ENCODE measurements around the gene RNLS.
A peak's percentile ranks its signal among the peaks of the same experiment; 100 is the strongest.

Gene RNLS

DNA sequence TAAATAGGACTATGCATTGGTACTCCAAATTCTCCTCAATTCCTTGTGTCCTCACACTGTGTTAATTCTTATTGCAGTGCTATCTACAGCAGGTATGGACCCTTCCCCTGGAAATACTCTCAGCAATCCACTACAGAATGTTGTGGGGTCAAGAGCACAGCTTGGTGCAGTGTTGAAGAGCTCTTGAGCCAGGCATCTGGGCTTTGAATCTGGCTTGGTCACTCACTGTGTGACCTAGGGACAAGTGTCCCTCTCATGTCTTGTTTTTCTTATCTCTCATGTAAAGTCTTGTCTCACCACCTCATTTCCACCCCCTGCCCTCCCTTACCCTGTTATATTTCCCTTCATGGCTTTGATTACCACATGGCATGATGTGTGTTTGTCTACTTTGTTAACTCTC, 159.4 kb downstream of the RNLS start:
- DNase-seq, result no peak

DNA sequence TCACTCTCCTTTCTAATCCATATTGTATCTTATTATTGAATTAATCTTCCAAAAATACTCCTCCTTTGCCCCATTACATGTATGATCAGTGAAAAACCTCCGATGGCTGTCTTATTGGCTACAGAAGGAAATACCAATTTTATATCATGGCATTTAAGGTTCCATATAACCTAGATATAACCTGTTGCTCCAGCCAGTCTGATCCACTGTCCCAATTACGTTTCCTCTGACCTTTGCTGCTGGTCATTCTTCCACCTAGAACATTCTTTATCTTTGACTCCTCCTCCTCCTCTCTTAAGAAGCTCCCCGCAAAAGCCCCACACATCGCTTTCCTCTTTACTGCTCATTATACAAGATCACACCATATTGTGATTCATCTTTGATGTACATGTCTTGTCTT, 161.5 kb downstream of the RNLS start:
- no peak for DNase-seq

DNA sequence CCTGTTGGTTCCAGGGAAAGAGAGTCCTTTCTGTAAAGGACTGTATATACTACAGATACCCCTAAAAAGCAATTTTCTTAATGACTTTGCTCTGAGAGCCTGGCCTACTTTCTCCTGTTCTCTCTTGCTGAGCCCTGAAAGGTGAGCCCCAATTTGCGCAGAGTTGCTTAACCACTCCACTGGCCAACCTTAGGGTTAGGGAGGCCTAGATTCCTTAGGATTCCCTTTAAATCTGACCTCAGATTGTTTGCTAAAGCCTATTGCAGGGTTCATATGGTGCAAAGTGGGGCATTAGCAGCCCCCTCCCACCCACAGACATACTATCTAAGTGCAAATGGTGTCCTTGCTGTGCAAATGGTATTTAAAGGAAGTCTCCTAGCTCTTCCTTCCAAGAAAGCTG, 164.2 kb downstream of the RNLS start:
- DNase-seq, result no peak

DNA sequence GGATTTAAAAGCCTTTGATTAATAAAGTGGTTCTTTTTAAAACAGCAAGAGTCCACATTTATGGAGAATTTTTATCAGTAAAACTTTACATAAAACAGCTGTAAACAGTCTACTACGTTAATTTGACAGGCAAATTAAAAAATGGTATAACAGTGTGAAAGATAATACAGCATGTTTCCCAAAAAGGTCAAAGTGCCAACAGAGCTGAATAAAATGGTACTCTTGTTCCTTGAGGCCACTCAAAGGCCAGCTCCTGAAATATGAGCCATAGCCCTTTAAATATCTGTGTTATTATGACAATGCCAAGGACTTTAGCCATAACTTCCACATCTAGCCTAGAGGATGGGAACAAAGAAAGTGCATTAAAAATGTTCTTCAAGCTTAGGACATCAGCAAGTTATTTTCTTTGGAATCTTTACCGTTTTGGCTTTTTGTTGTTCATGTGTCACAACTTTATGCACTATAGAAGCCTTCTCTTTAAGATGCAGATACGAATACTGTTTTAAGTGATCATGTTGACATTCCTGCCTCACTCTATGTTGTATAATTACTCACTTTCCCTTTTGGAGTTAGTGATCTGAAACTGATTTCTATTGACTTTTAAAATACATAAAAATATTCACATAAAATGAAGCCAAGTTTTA, 165.6 kb downstream of the RNLS start:
- DNase-seq, result no peak

GRCh38 chr10:88416801-88417200, 166.3 kb downstream of the RNLS start:
- DNase-seq, result no peak

DNA sequence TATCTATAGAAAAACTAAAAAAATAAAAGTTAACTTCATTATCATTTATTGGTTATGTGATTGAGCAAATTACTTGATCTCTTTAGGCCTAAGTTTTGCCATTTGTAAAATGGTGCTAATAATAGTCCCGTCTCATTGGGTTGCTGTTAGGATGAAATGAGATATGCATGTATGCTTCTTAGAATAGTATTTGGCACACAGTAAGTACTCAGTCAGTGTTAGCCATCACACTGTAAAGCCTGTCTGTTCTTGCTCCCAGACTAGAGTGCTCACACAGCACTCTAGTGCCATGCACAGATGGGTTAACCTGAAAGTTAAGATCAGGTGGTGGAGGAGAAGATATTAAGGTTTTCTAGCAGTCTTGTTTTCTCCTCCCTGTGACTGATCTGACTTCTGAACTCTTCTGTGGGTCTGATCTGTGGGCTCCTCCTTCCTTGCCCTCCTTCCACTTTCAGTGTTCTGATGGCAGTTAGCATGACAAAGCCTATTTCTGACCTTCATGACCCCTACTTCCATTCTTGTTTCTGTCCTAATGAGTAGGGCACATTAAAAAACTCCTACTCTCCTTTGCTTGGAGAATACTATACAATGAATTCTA, 167.5 kb downstream of the RNLS start:
- no peak for DNase-seq

GRCh38 chr10:88413412-88413811, 169.7 kb downstream of the RNLS start:
- no peak for DNase-seq

DNA sequence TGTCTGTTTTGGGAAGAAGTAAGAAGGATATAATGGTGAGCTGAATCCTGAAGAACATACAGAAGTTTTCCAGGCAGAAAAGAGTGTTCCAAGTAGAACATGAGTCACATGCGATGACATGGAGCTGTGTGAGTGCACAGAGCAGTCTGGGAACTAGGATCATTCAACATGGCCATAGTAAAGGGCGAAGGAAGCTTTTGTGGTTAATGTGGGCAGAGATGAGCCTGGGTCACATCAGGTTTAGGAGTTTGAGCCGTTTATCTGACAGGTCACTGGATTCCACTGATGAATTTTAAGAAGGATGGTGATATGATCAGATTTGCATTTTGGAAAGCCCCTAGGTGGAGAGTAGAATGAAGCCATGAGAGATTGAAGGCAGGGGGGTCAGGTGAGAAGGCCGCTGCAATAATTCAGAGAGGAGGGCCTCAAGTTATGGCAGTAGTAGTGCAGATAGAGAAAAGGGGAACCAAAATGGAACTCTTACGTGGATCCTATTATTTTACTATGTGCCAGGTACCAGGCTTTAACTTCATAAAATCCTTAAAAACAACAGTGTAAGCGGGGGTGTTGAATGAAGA, 171.3 kb downstream of the RNLS start:
- no peak for DNase-seq

GRCh38 chr10:88409824-88410223, 173.3 kb downstream of the RNLS start:
- no peak for DNase-seq

- no peak for DNase-seq
These were observed 173.9 kb downstream of the RNLS start for GRCh38 chr10:88409236-88409635.

GRCh38 chr10:88408096-88408495, 175.0 kb downstream of the RNLS start:
- DNase-seq, result no peak

- no peak for DNase-seq
These were observed 179.0 kb downstream of the RNLS start for GRCh38 chr10:88404133-88404532.

- no peak for DNase-seq
These were observed 181.3 kb downstream of the RNLS start for GRCh38 chr10:88401671-88402347.

DNA sequence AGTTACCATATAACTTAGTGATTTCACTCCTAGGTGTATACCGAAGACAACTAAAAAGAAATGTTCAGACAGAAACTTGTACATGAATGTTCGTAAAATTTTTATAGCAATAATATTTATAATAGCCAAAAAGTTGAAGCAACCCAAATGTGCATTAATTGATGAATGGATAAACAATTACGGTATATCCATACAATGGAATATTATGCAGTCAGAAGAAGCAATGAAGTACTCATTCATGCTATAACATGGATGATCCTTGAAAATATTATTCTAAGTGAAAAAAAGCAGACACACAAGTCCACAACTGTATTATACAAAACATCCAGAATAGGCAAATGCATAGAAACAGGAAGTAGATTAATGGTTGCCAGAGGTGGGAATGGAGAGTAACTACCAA, 183.9 kb downstream of the RNLS start:
- DNase-seq, result no peak

DNA sequence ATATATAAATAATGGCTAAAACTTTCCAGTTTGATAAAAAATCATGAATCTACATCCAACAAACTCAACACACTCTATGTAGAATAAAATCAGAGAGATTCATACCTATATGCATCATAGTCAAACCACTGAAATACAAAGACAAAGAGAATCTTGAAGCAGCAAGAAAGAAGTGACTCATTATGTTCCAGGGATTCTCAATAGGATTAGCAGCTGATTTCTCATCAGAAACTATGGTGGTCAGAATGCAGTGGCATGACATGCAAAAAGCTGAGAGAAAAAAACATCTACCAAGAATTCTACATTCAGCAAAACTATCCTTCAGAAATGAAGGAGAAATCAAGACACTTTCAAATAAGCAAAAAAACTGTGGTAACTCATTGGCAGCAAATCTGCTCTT, 187.4 kb downstream of the RNLS start:
- no peak for DNase-seq

GRCh38 chr10:88392222-88392621, 190.9 kb downstream of the RNLS start:
- no peak for DNase-seq

DNA sequence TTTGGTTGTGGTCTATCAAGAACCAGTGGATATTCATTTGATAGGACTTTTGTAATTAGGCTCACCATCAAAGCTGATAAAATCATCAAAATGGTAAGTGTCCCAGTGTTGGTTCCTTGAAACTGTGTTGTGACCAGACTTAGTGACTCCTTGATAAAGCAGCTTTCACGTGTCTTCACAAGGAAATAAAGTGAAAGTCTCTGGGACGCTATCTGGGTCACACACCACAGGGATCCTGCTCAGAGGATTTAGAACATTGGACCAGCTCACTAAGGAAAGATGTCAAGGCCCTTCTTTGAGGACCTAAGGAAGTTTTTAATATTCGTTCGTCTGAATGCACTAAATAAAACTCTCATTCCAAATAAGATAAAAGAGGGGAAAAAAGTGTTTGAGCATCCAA, 193.1 kb downstream of the RNLS start:
- DNase-seq, result no peak

GRCh38 chr10:88389456-88389855, 193.7 kb downstream of the RNLS start:
- peak; percentile 45 for DNase-seq

DNA sequence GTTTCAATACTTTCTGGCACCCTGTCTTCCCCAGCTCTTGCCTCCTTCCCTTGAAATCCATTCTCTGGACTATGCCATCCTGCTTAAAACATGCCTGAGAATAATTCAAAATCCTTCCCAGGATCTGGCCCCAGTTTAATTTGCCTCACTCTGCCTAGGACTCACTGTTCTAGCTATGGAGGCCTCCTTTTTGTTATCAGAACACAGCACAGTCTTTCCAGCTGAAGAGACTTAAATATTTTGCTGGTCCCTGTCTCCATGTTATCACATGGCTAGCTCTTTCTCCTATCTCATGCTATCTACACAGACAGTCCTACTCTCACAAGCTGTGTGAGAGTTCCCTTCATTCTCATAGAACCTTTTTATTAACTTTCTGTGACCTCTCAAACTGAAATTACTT, 194.8 kb downstream of the RNLS start:
- DNase-seq, result no peak

- peak; percentile 73 for DNase-seq
These were observed 196.0 kb downstream of the RNLS start for GRCh38 chr10:88386821-88387773.

DNA sequence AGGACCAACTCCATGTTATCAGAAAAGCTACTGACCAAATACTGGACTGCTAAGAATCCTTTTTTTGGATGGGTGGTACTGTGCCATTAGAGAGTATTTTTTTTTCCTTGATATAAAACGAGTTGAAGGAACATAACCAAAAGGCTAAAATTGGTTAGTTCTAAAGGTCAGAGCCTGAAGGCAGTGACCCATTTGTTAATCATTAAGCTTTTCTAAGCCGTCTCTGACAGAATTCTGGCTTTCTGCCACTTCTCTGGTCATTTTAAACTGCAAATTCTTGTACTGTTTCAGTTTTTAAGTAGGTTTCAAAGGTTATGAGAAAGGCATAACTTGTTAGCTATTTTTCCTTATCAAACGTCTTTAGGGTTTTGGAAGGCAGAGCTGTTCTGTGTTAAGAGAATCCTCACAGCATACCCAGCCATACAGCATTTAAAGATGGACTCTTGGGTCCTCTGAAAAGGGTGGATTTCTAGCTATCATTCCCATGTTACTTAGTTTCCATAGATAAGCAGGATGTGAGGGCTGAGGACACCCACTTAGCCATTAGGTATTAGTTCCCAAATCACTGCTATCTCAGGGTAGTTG, 196.8 kb downstream of the RNLS start:
- DNase-seq, result no peak

DNA sequence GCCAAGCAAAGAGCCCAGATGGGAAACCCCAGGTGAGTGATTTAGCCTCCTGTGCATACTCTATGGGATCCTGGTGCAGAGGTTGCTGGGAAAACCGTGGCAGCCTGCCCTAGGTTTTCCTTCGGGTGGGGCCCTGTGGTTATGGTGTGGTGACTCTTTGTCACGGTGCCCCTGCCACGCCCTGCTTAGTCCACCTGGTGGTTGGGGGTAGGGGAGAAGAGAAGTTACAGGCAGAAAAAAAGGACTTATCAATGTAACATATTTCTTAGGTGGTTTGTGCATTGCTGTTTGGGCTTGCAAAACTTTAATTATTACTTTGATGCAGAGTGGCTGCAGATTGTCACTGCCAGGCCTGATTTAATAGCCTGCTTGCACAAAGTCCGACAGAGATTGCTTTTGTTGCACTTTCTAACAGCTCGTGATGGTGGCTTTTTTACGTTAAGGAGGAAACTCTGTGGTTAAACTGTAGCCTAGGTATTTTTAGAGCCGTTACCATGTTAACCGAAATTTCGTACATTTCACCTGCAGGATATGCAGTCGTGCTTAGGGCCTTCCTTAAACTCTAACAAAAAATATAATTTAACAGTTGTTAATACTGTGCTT, 197.4 kb downstream of the RNLS start:
- no peak for DNase-seq

All from midbrain (tissue), 1 donor.